ENCODE data around the gene EPHX1. TPM values are rescaled to one million over a fixed set of nuclear protein-coding genes. Genes with fewer than 3 reads are reported as not detected.

Gene EPHX1
- total RNA-seq, 2 donors from 2014 or later = 1.6 to 2.4 TPM

- Mint-ChIP-seq H3K4me1 (ENCODE audit: low read depth in 2 of 2) (no peaks in the 10 kb centered on the region), H3K4me3 (no peak overlapping the region), H3K36me3 (no peaks in the 10 kb centered on the region), H3K27ac (no peak overlapping the region), H3K9me3 (no peaks in the 10 kb centered on the region), H3K27me3 (no peaks in the 10 kb centered on the region)
- ATAC-seq (no peak), DNase-seq (ENCODE audit: low spot score) (no peak)
Observed at GRCh38 chr1:225816643-225817538, 7.0 kb downstream of the EPHX1 start.

- Mint-ChIP-seq H3K27me3 (no peaks in the 10 kb centered on the region), H3K4me1 (ENCODE audit: low read depth in 2 of 2) (no peaks in the 10 kb centered on the region), H3K27ac (no peak overlapping the region), H3K9me3 (no peaks in the 10 kb centered on the region), H3K36me3 (no peaks in the 10 kb centered on the region), H3K4me3 (no peak overlapping the region)
- DNase-seq (ENCODE audit: low spot score) (no peak), ATAC-seq (peak in 1 of 2 donors; percentile 34)
Observed at GRCh38 chr1:225817611-225818061, 7.7 kb downstream of the EPHX1 start.

- Mint-ChIP-seq H3K4me3 (no peak overlapping the region), H3K9me3 (no peaks in the 10 kb centered on the region), H3K4me1 (ENCODE audit: low read depth in 2 of 2) (no peaks in the 10 kb centered on the region), H3K36me3 (no peaks in the 10 kb centered on the region), H3K27me3 (no peaks in the 10 kb centered on the region), H3K27ac (no peak overlapping the region)
- no peak for DNase-seq (ENCODE audit: low spot score)
- no peak for ATAC-seq
Observed at GRCh38 chr1:225818229-225818628, 8.3 kb downstream of the EPHX1 start.

- no peaks in the 10 kb centered on the region for H3K4me1 Mint-ChIP-seq (ENCODE audit: low read depth in 2 of 2)
- no peak for DNase-seq (ENCODE audit: low spot score)
- no peaks in the 10 kb centered on the region for H3K27me3 Mint-ChIP-seq
- H3K36me3 Mint-ChIP-seq = no peaks in the 10 kb centered on the region
- no peak for ATAC-seq
- no peaks in the 10 kb centered on the region for H3K9me3 Mint-ChIP-seq
- no peak overlapping the region for H3K27ac Mint-ChIP-seq
- no peak overlapping the region for H3K4me3 Mint-ChIP-seq
Observed at GRCh38 chr1:225819346-225820192, 9.6 kb downstream of the EPHX1 start.

GRCh38 chr1:225820522-225821120 is 10.7 kb downstream of the EPHX1 start:
- Mint-ChIP-seq H3K36me3 (no peaks in the 10 kb centered on the region), H3K4me3 (no peak overlapping the region), H3K4me1 (ENCODE audit: low read depth in 2 of 2) (no peaks in the 10 kb centered on the region), H3K27ac (no peak overlapping the region), H3K27me3 (no peaks in the 10 kb centered on the region), H3K9me3 (no peaks in the 10 kb centered on the region)
- no peak for ATAC-seq
- DNase-seq (ENCODE audit: low spot score) = no peak

- no peaks in the 10 kb centered on the region for H3K9me3 Mint-ChIP-seq
- no peak overlapping the region for H3K27ac Mint-ChIP-seq
- no peak for DNase-seq (ENCODE audit: low spot score)
Observed at GRCh38 chr1:225822655-225823403, 12.9 kb downstream of the EPHX1 start.

GRCh38 chr1:225823811-225824261 is 13.9 kb downstream of the EPHX1 start:
- Mint-ChIP-seq H3K36me3 (no peaks in the 10 kb centered on the region), H3K27me3 (no peaks in the 10 kb centered on the region), H3K27ac (no peak overlapping the region), H3K4me3 (no peak overlapping the region), H3K9me3 (no peaks in the 10 kb centered on the region), H3K4me1 (ENCODE audit: low read depth in 2 of 2) (no peaks in the 10 kb centered on the region)
- ATAC-seq (no peak), DNase-seq (ENCODE audit: low spot score) (no peak)

More at GRCh38 chr1:225822655-225823403, 12.9 kb downstream of the EPHX1 start:
- Mint-ChIP-seq H3K4me1 (ENCODE audit: low read depth in 2 of 2) (no peaks in the 10 kb centered on the region), H3K4me3 (no peak overlapping the region), H3K36me3 (no peaks in the 10 kb centered on the region), H3K27me3 (no peaks in the 10 kb centered on the region)
- no peak for ATAC-seq

GRCh38 chr1:225824533-225824941 is 14.6 kb downstream of the EPHX1 start:
- no peak overlapping the region for H3K4me3 Mint-ChIP-seq
- H3K4me1 Mint-ChIP-seq (ENCODE audit: low read depth in 2 of 2) = peaks cover 0 to 3% of the 10 kb centered on the region in 2 donors
- H3K27me3 Mint-ChIP-seq = no peaks in the 10 kb centered on the region
- no peak overlapping the region for H3K27ac Mint-ChIP-seq
- no peaks in the 10 kb centered on the region for H3K9me3 Mint-ChIP-seq
- DNase-seq (ENCODE audit: low spot score) (no peak), ATAC-seq (no peak)
- no peaks in the 10 kb centered on the region for H3K36me3 Mint-ChIP-seq

GRCh38 chr1:225825078-225825477 is 15.2 kb downstream of the EPHX1 start:
- H3K27me3 Mint-ChIP-seq = no peaks in the 10 kb centered on the region
- H3K36me3 Mint-ChIP-seq = no peaks in the 10 kb centered on the region
- no peak overlapping the region for H3K4me3 Mint-ChIP-seq
- DNase-seq (ENCODE audit: low spot score) (no peak), ATAC-seq (no peak)
- no peaks in the 10 kb centered on the region for H3K9me3 Mint-ChIP-seq
- H3K4me1 Mint-ChIP-seq (ENCODE audit: low read depth in 2 of 2) = peaks cover 0 to 3% of the 10 kb centered on the region in 2 donors
- no peak overlapping the region for H3K27ac Mint-ChIP-seq

- no peak for DNase-seq (ENCODE audit: low spot score)
- H3K4me3 Mint-ChIP-seq = no peak overlapping the region
- peaks cover 0 to 3% of the 10 kb centered on the region in 2 donors for H3K4me1 Mint-ChIP-seq (ENCODE audit: low read depth in 2 of 2)
- no peaks in the 10 kb centered on the region for H3K27me3 Mint-ChIP-seq
- no peak for ATAC-seq
- H3K36me3 Mint-ChIP-seq = no peaks in the 10 kb centered on the region
- no peaks in the 10 kb centered on the region for H3K9me3 Mint-ChIP-seq
- no peak overlapping the region for H3K27ac Mint-ChIP-seq
Observed at GRCh38 chr1:225825607-225826007, 15.7 kb downstream of the EPHX1 start.

GRCh38 chr1:225827076-225827475 is 17.2 kb downstream of the EPHX1 start:
- H3K4me1 Mint-ChIP-seq (ENCODE audit: low read depth in 2 of 2) = peaks cover 0 to 3% of the 10 kb centered on the region in 2 donors
- no peaks in the 10 kb centered on the region for H3K36me3 Mint-ChIP-seq
- H3K9me3 Mint-ChIP-seq = no peaks in the 10 kb centered on the region
- DNase-seq (ENCODE audit: low spot score) = no peak
- no peak overlapping the region for H3K4me3 Mint-ChIP-seq
- no peak for ATAC-seq
- H3K27ac Mint-ChIP-seq = no peak overlapping the region
- no peaks in the 10 kb centered on the region for H3K27me3 Mint-ChIP-seq

- Mint-ChIP-seq H3K4me1 (ENCODE audit: low read depth in 2 of 2) (peaks cover 0 to 3% of the 10 kb centered on the region in 2 donors), H3K36me3 (no peaks in the 10 kb centered on the region), H3K27me3 (no peaks in the 10 kb centered on the region), H3K27ac (no peak overlapping the region), H3K9me3 (no peaks in the 10 kb centered on the region), H3K4me3 (no peak overlapping the region)
- DNase-seq (ENCODE audit: low spot score) = peak; percentile 53
- no peak for ATAC-seq
Observed at GRCh38 chr1:225828706-225829345, 18.9 kb downstream of the EPHX1 start.

- Mint-ChIP-seq H3K27ac (no peak overlapping the region), H3K4me1 (ENCODE audit: low read depth in 2 of 2) (peaks cover 0 to 3% of the 10 kb centered on the region in 2 donors), H3K27me3 (no peaks in the 10 kb centered on the region), H3K4me3 (no peak overlapping the region), H3K9me3 (no peaks in the 10 kb centered on the region), H3K36me3 (no peaks in the 10 kb centered on the region)
- ATAC-seq (no peak), DNase-seq (ENCODE audit: low spot score) (no peak)
Observed at GRCh38 chr1:225830841-225831240, 20.9 kb downstream of the EPHX1 start.

All from natural killer cell treated with Interleukin-12 subunit alpha and Interleukin-12 subunit beta and Interleukin-15 and Interleukin-18, amount 100 ng/mL, for 72 hours (primary cell).